HG03045 (cell line): ENCODE results near the gene MANEA.
"Not testable (repeated sequence)": the region's sequence is repeated elsewhere in the genome, so short reads cannot be mapped to it uniquely, and the experiment has no call there.

ENCODE experiments used
- ATAC-seq: cut with Tn5 transposase; IDR thresholded peaks from one replicate; pipeline ENCODE4 v1.9.1; 2021; ENCODE audit warnings: mild to moderate bottlenecking, moderate library complexity; ENCODE audit not compliant: unreplicated experiment

The MANEA gene

GRCh38 chr6:95577304-95578105, at the start of gene MANEA:
MANEA (plus strand) TSS chr6:95577535; CDS start chr6:95586440, 8,905 bp downstream.
- ATAC-seq, result peak; percentile 84

- ATAC-seq, result no peak
These were observed 47.6 kb upstream of the MANEA start for GRCh38 chr6:95529762-95530161.

GRCh38 chr6:95530176-95530819, 47.0 kb upstream of the MANEA start:
- no peak for ATAC-seq

GRCh38 chr6:95543798-95544197, 33.5 kb upstream of the MANEA start:
- ATAC-seq, result no peak

GRCh38 chr6:95544517-95545225, 32.7 kb upstream of the MANEA start:
- no peak for ATAC-seq

GRCh38 chr6:95545226-95545625, 32.1 kb upstream of the MANEA start:
- ATAC-seq, result no peak

GRCh38 chr6:95545686-95546085, 31.6 kb upstream of the MANEA start:
- ATAC-seq, result no peak

- no peak for ATAC-seq
These were observed 31.2 kb upstream of the MANEA start for GRCh38 chr6:95546148-95546547.

- no peak for ATAC-seq
These were observed 30.3 kb upstream of the MANEA start for GRCh38 chr6:95547043-95547442.

- ATAC-seq, result no peak
These were observed 29.0 kb upstream of the MANEA start for GRCh38 chr6:95548188-95548786.

- no peak for ATAC-seq
These were observed 25.5 kb upstream of the MANEA start for GRCh38 chr6:95551678-95552324.

- ATAC-seq, result no peak
These were observed 23.5 kb upstream of the MANEA start for GRCh38 chr6:95553880-95554279.

- not testable (repeated sequence) for ATAC-seq
These were observed 16.4 kb upstream of the MANEA start for GRCh38 chr6:95560956-95561355.

- no peak for ATAC-seq
These were observed 7.8 kb upstream of the MANEA start for GRCh38 chr6:95569560-95569959.

GRCh38 chr6:95572098-95572497, 5.2 kb upstream of the MANEA start:
- no peak for ATAC-seq

GRCh38 chr6:95574811-95575210, 2.5 kb upstream of the MANEA start:
- no peak for ATAC-seq

- ATAC-seq, result peak; percentile 20
These were observed 927 bp upstream of the MANEA start for GRCh38 chr6:95576218-95576997.

GRCh38 chr6:95576998-95577303, 384 bp upstream of the MANEA start:
- ATAC-seq, result no peak

- peak; percentile 22 for ATAC-seq
These were observed 723 bp downstream of the MANEA start for GRCh38 chr6:95578106-95578410.

GRCh38 chr6:95581073-95581472, 3.7 kb downstream of the MANEA start:
- ATAC-seq, result no peak
